H9 (cell line): ENCODE data around the gene VDR. TPM values are rescaled to one million over a fixed set of nuclear protein-coding genes. Genes with fewer than 3 reads are reported as not detected.
"Not testable (repeated sequence)": the region's sequence is repeated elsewhere in the genome, so short reads cannot be mapped to it uniquely, and the experiment has no call there.

Source experiments
- DNase-seq: peaks from one replicate; pipeline ENCODE4 v3.0.0-alpha.2; 2017
- H2AFZ ChIP-seq: one replicate; pipeline ENCODE4 v1.6.1; 2013; ENCODE audit warnings: mild to moderate bottlenecking, low read length, control low read depth, moderate library complexity
- H2AK5ac ChIP-seq: 2 replicates; pipeline ENCODE4 v1.6.1; 2013; ENCODE audit warnings: low read length, control low read depth, mixed read lengths; ENCODE audit not compliant: insufficient read length
- H2BK120ac ChIP-seq: one replicate; pipeline ENCODE4 v1.6.1; 2013; ENCODE audit warnings: low read depth, mild to moderate bottlenecking, low read length, control low read depth, inconsistent platforms; ENCODE audit not compliant: poor library complexity, severe bottlenecking
- H2BK12ac ChIP-seq: 2 replicates; pipeline ENCODE4 v1.6.1; 2013; ENCODE audit warnings: low read length, control low read depth, mixed read lengths, low read depth; ENCODE audit not compliant: insufficient read length
- H2BK15ac ChIP-seq: 2 replicates; pipeline ENCODE4 v1.6.1; 2013; ENCODE audit warnings: low read depth, low read length, control low read depth
- H2BK20ac ChIP-seq: one replicate; pipeline ENCODE4 v1.6.1; 2013; ENCODE audit warnings: low read depth, mild to moderate bottlenecking, low read length, control low read depth, inconsistent platforms; ENCODE audit not compliant: poor library complexity, severe bottlenecking
- H2BK5ac ChIP-seq: 2 replicates; pipeline ENCODE4 v1.6.1; 2013; ENCODE audit warnings: low read length, control low read depth, mixed read lengths; ENCODE audit not compliant: insufficient read length
- H3K14ac ChIP-seq: 2 replicates; pipeline ENCODE4 v1.6.1; 2013; ENCODE audit warnings: low read length, control low read depth; ENCODE audit not compliant: insufficient read depth
- H3K18ac ChIP-seq: 2 replicates; pipeline ENCODE4 v1.6.1; 2013; ENCODE audit warnings: low read depth, mild to moderate bottlenecking, mixed read lengths, low read length, control low read depth; ENCODE audit not compliant: insufficient read length
- H3K23ac ChIP-seq: 2 replicates; pipeline ENCODE4 v1.6.1; 2013; ENCODE audit warnings: low read length, control low read depth, mixed read lengths, low read depth; ENCODE audit not compliant: insufficient read length
- H3K23me2 ChIP-seq: 2 replicates; pipeline ENCODE4 v1.6.1; 2013; ENCODE audit warnings: low read depth, mild to moderate bottlenecking, mixed read lengths, low read length, control low read depth; ENCODE audit not compliant: insufficient read length, poor library complexity, severe bottlenecking
- H3K27ac ChIP-seq: 2 replicates; pipeline ENCODE4 v1.5.1; 2013; ENCODE audit warnings: low read length, control low read depth, mixed read lengths, low read depth; ENCODE audit not compliant: insufficient read length
- H3K27me3 ChIP-seq: 2 replicates; pipeline ENCODE4 v1.6.1; 2013; ENCODE audit warnings: low read length, control low read depth, inconsistent platforms; ENCODE audit not compliant: insufficient read depth
- H3K4ac ChIP-seq: 2 replicates; pipeline ENCODE4 v1.6.1; 2013; ENCODE audit warnings: low read depth, mild to moderate bottlenecking, control low read depth, inconsistent platforms, low read length, moderate library complexity
- H3K4me1 ChIP-seq: 2 replicates; pipeline ENCODE4 v1.6.1; 2013; ENCODE audit warnings: low read length, control low read depth, inconsistent platforms; ENCODE audit not compliant: insufficient read depth
- H3K4me2 ChIP-seq: 2 replicates; pipeline ENCODE4 v1.6.1; 2013; ENCODE audit warnings: low read length, control low read depth, mixed read lengths; ENCODE audit not compliant: insufficient read length, insufficient read depth
- H3K56ac ChIP-seq: 2 replicates; pipeline ENCODE4 v1.6.1; 2013; ENCODE audit warnings: low read depth, mild to moderate bottlenecking, mixed read lengths, low read length, control low read depth; ENCODE audit not compliant: insufficient read length
- H3K79me1 ChIP-seq: 2 replicates; pipeline ENCODE4 v1.6.1; 2013; ENCODE audit warnings: low read depth, mild to moderate bottlenecking, moderate library complexity, low read length, control low read depth, inconsistent platforms; ENCODE audit not compliant: insufficient read depth, poor library complexity, severe bottlenecking
- H3K79me2 ChIP-seq: 2 replicates; pipeline ENCODE4 v1.6.1; 2013; ENCODE audit warnings: low read length, control low read depth, inconsistent platforms; ENCODE audit not compliant: insufficient read depth
- H3K9ac ChIP-seq: 2 replicates; pipeline ENCODE4 v1.6.1; 2013; ENCODE audit warnings: low read length, control low read depth, mixed read lengths; ENCODE audit not compliant: insufficient read length; ENCODE audit errors: extremely low read depth
- H3K9me3 ChIP-seq: one replicate; pipeline ENCODE4 v1.6.1; 2013; ENCODE audit warnings: low read depth, low read length, inconsistent platforms; ENCODE audit not compliant: control insufficient read depth
- H3T11ph ChIP-seq: one replicate; pipeline ENCODE4 v1.6.1; 2013; ENCODE audit warnings: mild to moderate bottlenecking, low read length, control low read depth, inconsistent platforms
- H4K20me1 ChIP-seq: one replicate; pipeline ENCODE4 v1.6.1; 2013; ENCODE audit not compliant: control insufficient read depth, insufficient read length, insufficient read depth
- H4K5ac ChIP-seq: 2 replicates; pipeline ENCODE4 v1.6.1; 2013; ENCODE audit warnings: low read depth, mild to moderate bottlenecking, mixed read lengths, low read length, control low read depth; ENCODE audit not compliant: insufficient read length
- H4K8ac ChIP-seq: replicated peaks from 2 replicates; pipeline ENCODE4 v1.6.1; 2013; ENCODE audit warnings: low read length, control low read depth, mixed read lengths, low read depth; ENCODE audit not compliant: insufficient read length
- H4K91ac ChIP-seq: 2 replicates; pipeline ENCODE4 v1.6.1; 2013; ENCODE audit warnings: low read depth, mild to moderate bottlenecking, moderate library complexity, mixed read lengths, low read length, control low read depth; ENCODE audit not compliant: insufficient read length
- H3K27ac Mint-ChIP-seq, 3 experiments: 2 replicates in 2 of 3; 3 replicates in 1 of 3; pipeline ENCODE4 v1.8.0; 2020 to 2021; ENCODE audit warnings: mixed read lengths in 3 of 3, mild to moderate bottlenecking in 1 of 3, moderate library complexity in 1 of 3
- H3K27me3 Mint-ChIP-seq: 2 replicates; pipeline ENCODE4 v1.8.0; 2021; ENCODE audit warnings: low read depth, mild to moderate bottlenecking, moderate library complexity, mixed read lengths
- H3K36me3 Mint-ChIP-seq, 3 experiments: 2 replicates in 2 of 3; 3 replicates in 1 of 3; pipeline ENCODE4 v1.8.0; 2020 to 2021; ENCODE audit warnings: low read depth in 3 of 3, mixed read lengths in 3 of 3; ENCODE audit not compliant: insufficient read depth in 1 of 3
- H3K4me1 Mint-ChIP-seq, 2 experiments: 2 replicates each; pipeline ENCODE4 v1.8.0; 2020; ENCODE audit warnings: mixed read lengths in 2 of 2
- H3K4me3 Mint-ChIP-seq, 2 experiments: 2 replicates in 1 of 2; 3 replicates in 1 of 2; pipeline ENCODE4 v1.8.0; 2020 to 2021; ENCODE audit warnings: mild to moderate bottlenecking in 2 of 2, mixed read lengths in 2 of 2, moderate library complexity in 1 of 2
- H3K9me3 Mint-ChIP-seq, 2 experiments: 2 replicates in 1 of 2; 3 replicates in 1 of 2; pipeline ENCODE4 v1.8.0; 2020; ENCODE audit warnings: mild to moderate bottlenecking in 2 of 2, mixed read lengths in 2 of 2, moderate library complexity in 1 of 2
- WGBS: extraction: QIAGEN DNeasy Blood & Tissue Kit; methylation state at CpG from one replicate; pipeline ENCODE4 v1.1.7; 2013; ENCODE audit warnings: missing lambda C conversion rate, low lambda C conversion rate, mixed read lengths; ENCODE audit not compliant: insufficient read length; ENCODE audit errors: extremely low coverage; 5-methylcytosine and 5-hydroxymethylcytosine counted together
- total RNA-seq: library from RNA; stranded (reverse); gene quantifications from 2 replicates; pipeline ENCODE4 v1.2.1, GENCODE V29; 2021
- TF ChIP-seq, protein P1 (sequence below): fragments of 200-600 bp; sonication (generic); conservative IDR thresholded peaks from 3 replicates; pipeline ENCODE4 v1.8.0; 2021; ENCODE audit warnings: antibody characterized with exemption, mild to moderate bottlenecking

VDR gene
- total RNA-seq, 1 experiment from 2014 or later, result 0.61 TPM

DNA sequence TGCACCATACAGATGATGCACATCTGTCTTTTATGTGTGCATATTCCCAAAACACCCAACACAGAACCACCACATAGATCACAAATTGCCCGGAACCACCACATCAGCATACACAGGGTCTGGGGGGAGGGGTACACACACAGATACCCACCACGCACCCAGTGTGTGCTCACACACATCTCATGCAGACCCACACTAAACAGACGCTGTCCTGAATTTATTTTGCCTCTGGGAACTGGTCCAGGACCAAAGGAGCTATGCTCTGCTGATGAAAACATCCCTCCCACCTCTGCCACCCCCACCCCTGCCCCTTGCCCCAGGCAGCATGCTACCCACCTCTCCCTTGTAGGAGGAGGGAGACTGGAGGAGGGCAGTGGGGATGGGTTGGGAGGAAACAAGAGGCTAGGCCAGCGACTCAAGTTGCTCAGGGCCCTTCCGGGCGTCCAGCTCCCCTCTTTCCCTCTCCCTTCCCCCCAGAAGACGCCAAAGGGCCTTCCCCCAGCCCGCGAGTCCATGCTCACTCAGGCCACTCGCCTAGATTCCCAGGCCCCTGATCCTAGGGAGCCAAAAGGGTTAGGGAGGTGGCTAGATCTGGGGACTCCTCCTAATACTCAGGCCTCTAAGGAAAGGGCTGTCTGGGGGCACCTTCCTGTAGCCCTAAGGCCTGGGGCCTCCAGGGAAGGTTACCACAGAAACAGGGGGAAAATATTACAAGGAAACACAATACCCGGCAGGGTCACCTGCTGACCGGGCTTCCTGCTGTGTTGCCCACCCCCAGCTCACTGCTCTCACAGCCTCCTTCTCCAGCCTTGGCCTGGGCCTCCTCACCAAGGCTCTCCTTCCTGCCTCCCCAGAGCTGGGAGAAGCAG is 88.2 kb downstream of the VDR start:
- Mint-ChIP-seq H3K4me1 (peaks cover 68 to 71% of the 10 kb centered on the region in 2 experiments), H3K27ac (peak overlapping the region; percentile 84 to 90 (median 84)), H3K27me3 (peaks cover 2% of the 10 kb centered on the region; the same call in 1 of the 2 replicates), H3K9me3 (no peaks in the 10 kb centered on the region), H3K36me3 (peaks cover 2 to 9% (median 5%) of the 10 kb centered on the region in 3 experiments; a peak in 4 of 7 replicates), H3K4me3 (peak overlapping the region; percentile 13 to 68)
- no peak overlapping the region for H3K27ac ChIP-seq
- H2BK120ac ChIP-seq, result no peak overlapping the region
- WGBS, result no CpG with 5 or more reads among the region's 12 CpGs
- H3K56ac ChIP-seq, result no peak overlapping the region
- H3K79me2 ChIP-seq, result peaks cover 25% of the 10 kb centered on the region; the same call in 1 of the 2 replicates
- H2BK15ac ChIP-seq, result no peak overlapping the region
- no peak overlapping the region for H4K8ac ChIP-seq
- H3K4ac ChIP-seq, result no peak overlapping the region
- TF ChIP-seq, protein P1, sequence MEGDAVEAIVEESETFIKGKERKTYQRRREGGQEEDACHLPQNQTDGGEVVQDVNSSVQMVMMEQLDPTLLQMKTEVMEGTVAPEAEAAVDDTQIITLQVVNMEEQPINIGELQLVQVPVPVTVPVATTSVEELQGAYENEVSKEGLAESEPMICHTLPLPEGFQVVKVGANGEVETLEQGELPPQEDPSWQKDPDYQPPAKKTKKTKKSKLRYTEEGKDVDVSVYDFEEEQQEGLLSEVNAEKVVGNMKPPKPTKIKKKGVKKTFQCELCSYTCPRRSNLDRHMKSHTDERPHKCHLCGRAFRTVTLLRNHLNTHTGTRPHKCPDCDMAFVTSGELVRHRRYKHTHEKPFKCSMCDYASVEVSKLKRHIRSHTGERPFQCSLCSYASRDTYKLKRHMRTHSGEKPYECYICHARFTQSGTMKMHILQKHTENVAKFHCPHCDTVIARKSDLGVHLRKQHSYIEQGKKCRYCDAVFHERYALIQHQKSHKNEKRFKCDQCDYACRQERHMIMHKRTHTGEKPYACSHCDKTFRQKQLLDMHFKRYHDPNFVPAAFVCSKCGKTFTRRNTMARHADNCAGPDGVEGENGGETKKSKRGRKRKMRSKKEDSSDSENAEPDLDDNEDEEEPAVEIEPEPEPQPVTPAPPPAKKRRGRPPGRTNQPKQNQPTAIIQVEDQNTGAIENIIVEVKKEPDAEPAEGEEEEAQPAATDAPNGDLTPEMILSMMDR, result no peak
- peaks cover 26% of the 10 kb centered on the region for H3K4me1 ChIP-seq
- no peak overlapping the region for H2AFZ ChIP-seq
- peaks cover 12% of the 10 kb centered on the region for H3K23me2 ChIP-seq
- H3K14ac ChIP-seq, result 0 out of 2 replicates have a peak overlapping the region, but pooled peaks have one; percentile 13
- H3K9me3 ChIP-seq, result no peaks in the 10 kb centered on the region
- H3K79me1 ChIP-seq, result peaks cover 3% of the 10 kb centered on the region
- no peak for DNase-seq
- no peak overlapping the region for H3K23ac ChIP-seq
- H2BK5ac ChIP-seq, result no peak overlapping the region
- H3K27me3 ChIP-seq, result no peaks in the 10 kb centered on the region
- H3T11ph ChIP-seq, result no peak overlapping the region
- no peak overlapping the region for H3K9ac ChIP-seq
- no peak overlapping the region for H2AK5ac ChIP-seq
- peak overlapping the region; percentile 7 for H3K4me2 ChIP-seq
- no peak overlapping the region for H2BK12ac ChIP-seq
- no peak overlapping the region for H3K18ac ChIP-seq
- H4K91ac ChIP-seq, result no peak overlapping the region
- H4K5ac ChIP-seq, result no peak overlapping the region
- H4K20me1 ChIP-seq, result no peaks in the 10 kb centered on the region
- H2BK20ac ChIP-seq, result no peak overlapping the region

DNA sequence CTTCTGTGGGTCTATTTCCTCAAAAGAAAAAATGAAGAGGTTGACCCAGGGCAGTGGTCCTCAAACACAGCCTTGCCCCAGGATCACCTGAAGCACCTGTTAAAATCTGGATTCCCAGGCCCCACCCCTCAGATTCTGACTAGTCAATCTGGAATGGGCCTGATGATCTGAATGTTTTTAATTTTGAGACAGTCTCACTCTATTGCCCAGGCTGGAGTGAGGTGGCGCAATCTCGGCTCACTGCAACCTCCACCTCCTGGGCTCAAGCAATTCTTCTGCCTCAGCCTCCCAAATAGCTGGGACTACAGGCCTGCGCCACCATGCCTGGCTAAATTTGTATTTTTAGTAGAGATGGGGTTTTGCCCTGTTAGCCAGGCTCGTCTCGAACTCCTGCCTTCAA is 89.3 kb downstream of the VDR start:
- not testable (repeated sequence) for H4K5ac ChIP-seq, H3K27ac ChIP-seq, H3T11ph ChIP-seq, H3K4me3 Mint-ChIP-seq, H2BK15ac ChIP-seq, H3K36me3 Mint-ChIP-seq, H3K56ac ChIP-seq, H3K9me3 Mint-ChIP-seq, H3K9ac ChIP-seq, H2BK120ac ChIP-seq, H4K20me1 ChIP-seq, H2BK12ac ChIP-seq, H3K27me3 ChIP-seq, H2AK5ac ChIP-seq, H4K8ac ChIP-seq, H3K9me3 ChIP-seq, H2BK20ac ChIP-seq, H3K18ac ChIP-seq, H2BK5ac ChIP-seq, H3K23ac ChIP-seq, H3K4me2 ChIP-seq, H3K27ac Mint-ChIP-seq, H3K14ac ChIP-seq, DNase-seq, H4K91ac ChIP-seq, H3K4ac ChIP-seq, H3K79me1 ChIP-seq, H3K27me3 Mint-ChIP-seq, H2AFZ ChIP-seq, H3K23me2 ChIP-seq
- no CpG with 5 or more reads among the region's 5 CpGs for WGBS
- peaks cover 29% of the 10 kb centered on the region; the same call in 1 of the 2 replicates for H3K79me2 ChIP-seq
- peaks cover 27% of the 10 kb centered on the region for H3K4me1 ChIP-seq
- peaks cover 69 to 71% of the 10 kb centered on the region in 2 experiments for H3K4me1 Mint-ChIP-seq
